Kidney (tissue), 14 donors: ENCODE data around the gene S1PR3. TPM values are rescaled to one million over a fixed set of nuclear protein-coding genes. Genes with fewer than 3 reads are reported as not detected.
A peak's percentile ranks its signal among the peaks of the same experiment; 100 is the strongest.

Source experiments
- DNase-seq, 5 donors: peaks; one replicate each; pipeline ENCODE4 v3.0.0-alpha.2; 2013 to 2020
- FAIRE-seq: peaks from 2 replicates; lab custom pipeline; 2012; peaks lifted over from hg19 to GRCh38; lab: Jason Lieb, UNC
- H3K27ac ChIP-seq, 2 donors: one replicate each; pipeline ENCODE4 v1.7.0; 2013; ENCODE audit warnings: low read depth in 2 of 2, low read length in 2 of 2, inconsistent platforms in 1 of 2
- H3K27me3 ChIP-seq: one replicate; pipeline ENCODE4 v1.7.1; 2013; ENCODE audit warnings: low read length, inconsistent platforms; ENCODE audit not compliant: control insufficient read depth, insufficient read depth
- H3K36me3 ChIP-seq, 3 donors: one replicate each; pipeline versions ENCODE4 v1.7.0 to v1.7.1; 2013; ENCODE audit warnings: low read length in 3 of 3, control low read depth in 1 of 3, inconsistent platforms in 1 of 3; ENCODE audit not compliant: insufficient read depth in 3 of 3, control insufficient read depth in 2 of 3
- H3K4me1 ChIP-seq, 3 donors: one replicate each; pipeline versions ENCODE4 v1.7.0 to v1.7.1; 2013; ENCODE audit warnings: low read length in 3 of 3, inconsistent platforms in 1 of 3, low read depth in 1 of 3; ENCODE audit not compliant: control insufficient read depth in 2 of 3, insufficient read depth in 2 of 3
- H3K4me3 ChIP-seq, 3 donors: one replicate each; pipeline versions ENCODE4 v1.7.0 to v1.8.1; 2013; ENCODE audit warnings: low read length in 3 of 3, control low read depth in 1 of 3, inconsistent platforms in 1 of 3
- H3K9ac ChIP-seq, 3 donors: one replicate each; pipeline versions ENCODE4 v1.7.0 to v1.7.1; 2013; ENCODE audit warnings: low read length in 3 of 3, control low read depth in 1 of 3, inconsistent platforms in 1 of 3
- H3K9me3 ChIP-seq, 3 donors: one replicate each; pipeline versions ENCODE4 v1.7.0 to v1.7.1; 2013; ENCODE audit warnings: low read length in 3 of 3, control low read depth in 1 of 3, inconsistent platforms in 1 of 3; ENCODE audit not compliant: control insufficient read depth in 2 of 3, insufficient read depth in 1 of 3
- intact Hi-C: fragments of 100-400 bp; cut with DNase I; formaldehyde crosslinking; loops from one replicate; pipeline ENCODE4 v1.11.1; 2022
- polyA plus RNA-seq: library from polyadenylated mRNA; stranded (reverse); fragments of 350-450 nt; fragmentation: Illumina TruSeq; extraction: RNeasy Lipid Tissue Mini Kit (QIAGEN cat#74804); gene quantifications from one replicate; pipeline ENCODE4 v1.2.3, GENCODE V29; 2014; ENCODE audit warnings: low read depth, low replicate concordance; ENCODE audit not compliant: insufficient read depth
- total RNA-seq: library from RNA; stranded (reverse); fragmentation: NEBNext Ultra II Directional; extraction: Animal tissue kit (Norgen Biotek cat#: 25700); gene quantifications from one replicate; pipeline ENCODE4 v1.2.1, GENCODE V29; 2021
- TF ChIP-seq, protein P1 (sequence below): IDR thresholded peaks from 3 replicates; pipeline ENCODE4 v1.5.1; 2012; ENCODE audit warnings: mild to moderate bottlenecking, moderate library complexity, borderline replicate concordance; ENCODE audit not compliant: insufficient read depth; ENCODE audit errors: extremely low read depth
- donor health status: control.
- donor health status: control.
- donor health status: control.
- donor health status: control.
- donor health status: control.
- donor health status: DM: yes; HTN: yes; CAD: no.
- donor health status: Normal renal cell carcinoma (clear cell type).

The S1PR3 gene
- total and polyA plus RNA-seq, 2 donors from 2014 or later = 12.4 to 36.4 TPM

DNA sequence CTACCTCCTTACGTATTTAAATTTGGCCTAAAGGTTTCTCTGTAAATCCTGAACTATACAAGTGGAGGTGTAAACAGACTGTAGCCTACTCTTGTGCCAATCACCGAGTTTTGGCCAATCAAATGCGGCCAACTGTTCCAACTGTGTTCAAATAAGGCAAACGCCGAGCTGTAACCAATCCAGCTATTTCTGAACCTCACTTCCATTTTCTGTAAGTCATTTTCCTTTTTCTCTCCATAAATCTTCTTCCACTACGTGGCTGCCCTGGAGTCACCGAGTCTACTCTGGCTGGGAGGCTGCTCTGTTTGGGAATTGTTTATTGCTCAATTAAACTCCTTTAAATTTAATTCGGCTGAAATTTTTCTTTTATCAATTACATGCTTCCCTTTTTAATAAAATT lies 58.4 kb downstream of the S1PR3 start:
- intact Hi-C loops = no loop called here
- peaks cover 0 to 2% (median 0%) of the 10 kb centered on the region in 3 donors for H3K4me1 ChIP-seq
- peak in 2 of 5 donors; percentile 36 to 60 for DNase-seq
- TF ChIP-seq, protein P1, sequence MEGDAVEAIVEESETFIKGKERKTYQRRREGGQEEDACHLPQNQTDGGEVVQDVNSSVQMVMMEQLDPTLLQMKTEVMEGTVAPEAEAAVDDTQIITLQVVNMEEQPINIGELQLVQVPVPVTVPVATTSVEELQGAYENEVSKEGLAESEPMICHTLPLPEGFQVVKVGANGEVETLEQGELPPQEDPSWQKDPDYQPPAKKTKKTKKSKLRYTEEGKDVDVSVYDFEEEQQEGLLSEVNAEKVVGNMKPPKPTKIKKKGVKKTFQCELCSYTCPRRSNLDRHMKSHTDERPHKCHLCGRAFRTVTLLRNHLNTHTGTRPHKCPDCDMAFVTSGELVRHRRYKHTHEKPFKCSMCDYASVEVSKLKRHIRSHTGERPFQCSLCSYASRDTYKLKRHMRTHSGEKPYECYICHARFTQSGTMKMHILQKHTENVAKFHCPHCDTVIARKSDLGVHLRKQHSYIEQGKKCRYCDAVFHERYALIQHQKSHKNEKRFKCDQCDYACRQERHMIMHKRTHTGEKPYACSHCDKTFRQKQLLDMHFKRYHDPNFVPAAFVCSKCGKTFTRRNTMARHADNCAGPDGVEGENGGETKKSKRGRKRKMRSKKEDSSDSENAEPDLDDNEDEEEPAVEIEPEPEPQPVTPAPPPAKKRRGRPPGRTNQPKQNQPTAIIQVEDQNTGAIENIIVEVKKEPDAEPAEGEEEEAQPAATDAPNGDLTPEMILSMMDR = no peak
- H3K9me3 ChIP-seq = no peaks in the 10 kb centered on the region
- H3K4me3 ChIP-seq = no peak overlapping the region
- no peaks in the 10 kb centered on the region for H3K27me3 ChIP-seq
- H3K36me3 ChIP-seq = no peaks in the 10 kb centered on the region
- no peak overlapping the region for H3K9ac ChIP-seq
- no peak for FAIRE-seq
- no peak overlapping the region for H3K27ac ChIP-seq

DNA sequence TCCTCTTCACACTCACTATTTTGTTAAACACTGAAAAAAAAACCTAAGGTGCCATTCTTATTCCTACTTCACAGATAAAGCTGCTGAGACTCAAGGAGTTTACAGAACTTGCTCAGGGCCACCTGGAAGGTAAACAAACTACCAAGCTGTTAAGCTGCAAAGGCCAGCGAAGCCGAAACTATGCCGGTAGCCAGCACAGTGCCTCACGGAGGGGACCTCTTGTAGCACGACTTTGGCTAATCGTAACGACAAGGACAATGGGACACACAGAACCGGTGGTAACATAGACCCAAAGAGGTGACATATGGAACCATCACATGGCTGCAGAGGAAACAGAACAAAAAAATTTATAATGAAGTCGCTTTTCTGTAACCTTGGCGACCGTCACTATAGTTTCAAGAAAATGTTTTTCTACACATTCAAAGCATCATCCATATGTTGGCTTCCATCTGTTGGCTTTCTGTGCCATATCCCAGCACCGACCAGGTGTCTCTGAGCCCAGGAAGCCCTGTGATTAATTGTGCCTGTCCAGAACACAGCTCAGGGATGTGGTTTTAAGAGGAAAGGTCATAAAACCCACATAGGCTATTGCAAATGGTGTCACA lies 60.3 kb downstream of the S1PR3 start:
- Histone ChIP-seq H3K9ac (no peak overlapping the region), H3K27ac (no peak overlapping the region), H3K36me3 (no peaks in the 10 kb centered on the region), H3K27me3 (no peaks in the 10 kb centered on the region), H3K4me1 (peaks cover 0 to 6% (median 0%) of the 10 kb centered on the region in 3 donors), H3K4me3 (no peak overlapping the region), H3K9me3 (no peaks in the 10 kb centered on the region)
- no peak for DNase-seq
- no peak for FAIRE-seq
- intact Hi-C loops = no loop called here
- TF ChIP-seq, protein P1 = no peak

DNA sequence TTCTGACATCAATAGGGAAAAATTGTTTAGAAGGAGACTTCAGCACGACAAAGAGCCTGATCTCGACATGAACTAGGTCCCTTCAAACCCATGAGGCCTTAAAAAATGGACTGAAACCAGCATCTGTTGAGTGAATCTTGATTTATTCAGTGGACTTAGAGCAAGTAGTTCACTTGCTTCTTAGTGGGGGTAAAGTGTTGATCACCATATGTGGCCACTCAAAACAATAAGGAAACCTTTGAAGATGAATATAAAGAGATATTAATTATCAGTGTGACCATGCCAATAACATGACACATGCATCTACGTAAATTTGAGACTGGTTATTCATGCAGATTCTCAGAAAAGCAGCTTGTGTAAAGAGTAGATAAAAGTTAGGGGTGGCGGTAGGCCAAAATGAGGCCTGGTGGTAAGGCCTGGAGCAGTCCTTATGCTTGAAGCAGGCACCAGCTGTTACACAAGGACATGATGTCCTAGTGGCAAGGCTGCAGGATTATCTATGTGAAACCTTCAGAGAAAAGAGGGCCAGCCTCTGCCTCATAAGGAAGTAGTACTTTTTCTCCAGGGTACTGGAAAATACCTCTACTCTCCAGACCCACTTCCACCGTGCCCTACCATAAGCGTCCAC lies 61.3 kb downstream of the S1PR3 start:
- Histone ChIP-seq H3K9ac (no peak overlapping the region), H3K9me3 (no peaks in the 10 kb centered on the region), H3K27ac (no peak overlapping the region), H3K36me3 (no peaks in the 10 kb centered on the region), H3K4me1 (peaks cover 0 to 6% (median 0%) of the 10 kb centered on the region in 3 donors), H3K4me3 (no peak overlapping the region), H3K27me3 (no peaks in the 10 kb centered on the region)
- TF ChIP-seq, protein P1 = no peak
- DNase-seq (peak in 1 of 5 donors; percentile 32), FAIRE-seq (no peak)
- intact Hi-C loops = no loop called here
